ENCODE results near the gene KRT2.
"Not testable (repeated sequence)": the region's sequence is repeated elsewhere in the genome, so short reads cannot be mapped to it uniquely, and the experiment has no call there.

KRT2 gene

DNA sequence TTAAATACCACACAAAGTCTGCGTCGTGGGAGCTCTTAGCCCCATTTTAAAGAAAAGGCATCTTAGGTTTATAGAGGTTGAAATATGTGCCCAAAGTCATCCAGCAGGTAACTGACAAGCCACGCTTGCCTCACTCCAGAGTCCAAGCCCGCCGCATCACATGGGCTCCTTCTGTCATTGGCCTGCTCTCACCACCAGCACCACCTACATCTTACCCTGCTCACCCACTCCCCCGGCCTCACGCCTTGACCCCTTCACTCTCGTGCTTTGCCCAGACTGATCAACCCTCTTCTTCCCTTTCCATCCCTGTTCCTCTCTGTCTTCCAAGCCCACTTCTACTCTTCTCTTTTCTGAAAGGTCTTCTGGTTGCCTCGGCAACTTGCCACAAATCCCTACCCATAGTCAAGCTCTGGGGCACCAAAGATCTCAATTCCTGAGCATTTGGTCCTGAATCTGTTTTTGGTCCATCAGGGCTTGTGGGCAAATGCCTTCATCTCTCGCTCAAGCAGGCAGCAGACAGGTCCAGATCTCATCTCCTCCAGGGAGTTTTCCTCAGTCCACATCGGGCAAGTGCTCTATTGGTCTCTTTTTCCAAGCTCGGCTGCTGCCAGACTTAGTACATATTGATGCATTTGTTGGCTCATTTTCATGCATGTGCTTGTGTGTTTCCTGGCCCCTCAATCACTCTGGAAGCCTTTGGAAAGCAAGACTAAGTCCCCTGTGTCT is 31.7 kb upstream of the KRT2 start:
- no peak for DNase-seq

DNA sequence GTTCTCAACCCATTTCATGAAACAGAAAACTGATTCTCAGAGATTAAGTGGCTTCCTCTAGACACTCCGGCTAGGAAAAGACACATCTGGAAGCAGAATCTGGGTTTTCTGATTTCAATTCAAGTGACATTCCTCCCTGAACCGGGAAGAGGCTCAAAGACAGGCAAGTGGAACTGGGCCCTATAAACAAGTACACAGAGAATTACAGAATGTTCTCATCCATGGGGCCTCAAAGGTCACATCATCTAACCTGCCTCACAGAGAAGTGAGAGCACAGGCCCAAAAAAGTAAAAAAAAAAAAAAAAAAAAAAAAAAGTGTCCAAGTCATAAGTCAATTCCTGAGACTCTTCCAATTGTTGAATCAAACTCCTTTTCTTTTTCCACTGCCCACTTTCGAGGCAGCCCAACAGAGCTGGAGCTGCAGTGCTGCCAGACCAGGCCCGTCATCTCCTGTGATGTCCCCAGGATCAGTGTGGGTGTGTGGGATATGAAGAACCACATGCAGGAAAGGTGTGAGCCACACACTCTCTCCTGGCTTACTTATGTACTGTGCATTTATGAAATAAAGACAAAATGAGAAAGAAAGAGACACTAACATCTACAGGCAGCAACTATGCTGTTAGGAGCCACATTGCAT is 31.0 kb upstream of the KRT2 start:
- DNase-seq: no peak

- DNase-seq: no peak
These were observed 30.3 kb upstream of the KRT2 start for GRCh38 chr12:52682381-52682660.

GRCh38 chr12:52681526-52682380 is 29.7 kb upstream of the KRT2 start:
- DNase-seq: no peak

GRCh38 chr12:52680363-52680762 is 28.4 kb upstream of the KRT2 start, which contains the start of gene KRT1:
KRT1 (minus strand) TSS chr12:52680407; CDS start chr12:52680348, 59 bp downstream.
- no peak for DNase-seq

DNA sequence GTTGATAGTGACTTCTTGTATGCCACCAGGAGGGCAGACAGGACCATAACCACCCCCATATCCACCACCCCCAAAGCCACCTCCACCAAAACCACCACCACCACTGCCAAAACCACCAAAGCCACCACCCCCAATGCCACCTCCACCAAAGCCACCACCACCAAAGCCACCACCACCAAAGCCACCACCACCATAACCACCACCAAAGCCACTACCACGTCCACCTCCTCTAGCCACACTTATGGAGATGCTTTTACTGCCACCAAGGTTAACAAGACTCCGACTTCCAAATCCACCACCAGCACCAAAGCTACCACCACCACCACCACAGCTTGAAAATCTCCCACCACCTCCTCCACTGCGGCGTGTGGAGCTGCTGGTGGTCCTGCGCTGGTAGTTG is 27.9 kb upstream of the KRT2 start:
- no peak for DNase-seq

DNA sequence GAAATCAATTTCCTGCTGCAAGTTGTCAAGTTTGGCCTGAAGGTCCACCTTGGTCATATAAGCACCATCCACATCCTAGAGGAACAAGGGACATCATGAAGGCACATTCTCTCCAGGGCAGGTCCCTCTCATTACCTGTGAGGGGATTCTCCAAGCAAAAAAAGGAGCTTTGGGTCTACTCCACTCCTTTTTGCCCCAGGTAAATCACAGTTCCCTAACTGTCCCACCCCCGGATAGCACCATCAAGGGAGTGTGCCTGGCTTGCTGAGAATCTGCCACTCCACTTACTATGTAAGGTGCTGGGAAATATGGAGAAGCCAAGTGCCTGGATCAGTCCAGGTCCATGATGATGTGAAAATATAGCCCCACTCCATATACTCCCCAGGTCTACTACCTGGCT is 25.7 kb upstream of the KRT2 start:
- DNase-seq: no peak

DNA sequence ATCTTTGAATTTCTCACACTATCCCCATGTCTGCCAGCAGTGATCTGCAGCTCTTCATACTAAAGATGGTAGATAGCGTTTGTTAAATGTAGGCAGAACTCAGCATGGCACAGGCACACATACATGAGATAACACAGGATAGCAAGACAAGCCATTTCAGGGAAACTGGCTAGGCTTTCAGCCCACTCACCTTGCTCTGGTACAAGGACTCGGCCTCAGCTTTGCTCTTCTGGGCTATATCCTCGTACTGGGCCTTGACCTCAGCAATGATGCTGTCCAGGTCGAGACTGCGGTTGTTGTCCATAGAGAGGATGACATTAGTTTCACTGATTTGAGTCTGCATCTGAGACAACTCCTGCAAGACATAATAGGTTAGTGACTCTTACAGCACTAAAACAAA is 25.1 kb upstream of the KRT2 start:
- DNase-seq: no peak

- no peak for DNase-seq
These were observed 24.2 kb upstream of the KRT2 start for GRCh38 chr12:52676163-52676562.

GRCh38 chr12:52675301-52675701 is 23.3 kb upstream of the KRT2 start:
- DNase-seq: no peak

- DNase-seq: no peak
These were observed 22.4 kb upstream of the KRT2 start for GRCh38 chr12:52674433-52674775.

- DNase-seq: no peak
These were observed 21.9 kb upstream of the KRT2 start for GRCh38 chr12:52673713-52674432.

DNA sequence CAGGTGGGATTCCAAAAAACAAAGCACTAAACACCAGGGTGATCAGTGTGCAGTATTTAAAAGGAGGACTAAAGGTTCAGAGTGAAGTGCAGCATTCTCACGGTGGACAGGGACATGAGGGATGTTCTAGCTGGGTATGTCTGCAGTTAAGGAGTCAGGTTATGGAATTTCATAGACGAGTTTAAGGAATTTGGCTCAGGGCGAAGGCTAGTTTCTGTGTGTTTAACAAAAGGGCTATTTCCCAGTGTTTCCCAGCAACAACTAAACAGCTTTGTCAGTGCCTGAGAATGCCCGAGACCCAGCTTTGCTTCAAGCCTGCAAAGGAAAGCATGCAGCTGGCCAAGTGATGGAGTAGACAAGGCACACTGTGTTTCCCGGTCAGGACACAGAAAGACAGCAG is 21.2 kb upstream of the KRT2 start:
- DNase-seq: no peak

- no peak for DNase-seq
These were observed 20.4 kb upstream of the KRT2 start for GRCh38 chr12:52672321-52672933.

GRCh38 chr12:52670961-52671360 is 18.9 kb upstream of the KRT2 start:
- DNase-seq: no peak

DNA sequence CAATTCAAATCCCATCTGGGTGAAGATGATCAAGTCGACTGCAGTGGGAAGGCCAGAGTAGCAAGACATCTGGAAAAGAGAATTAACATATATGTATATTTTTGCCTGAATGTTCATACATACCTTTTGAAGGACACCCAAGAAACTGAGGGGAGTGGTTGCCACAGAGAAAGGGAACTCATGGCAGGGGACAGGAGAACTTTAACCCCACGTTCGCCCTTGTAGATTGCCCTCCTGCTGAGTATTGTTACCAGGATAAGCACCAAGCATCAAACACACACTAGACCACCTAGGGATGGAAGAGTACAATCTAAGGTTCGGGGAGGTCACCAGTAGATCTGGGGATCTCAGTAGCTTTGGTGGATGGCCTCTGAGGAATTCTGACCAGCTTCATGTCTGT is 18.5 kb upstream of the KRT2 start:
- no peak for DNase-seq

DNA sequence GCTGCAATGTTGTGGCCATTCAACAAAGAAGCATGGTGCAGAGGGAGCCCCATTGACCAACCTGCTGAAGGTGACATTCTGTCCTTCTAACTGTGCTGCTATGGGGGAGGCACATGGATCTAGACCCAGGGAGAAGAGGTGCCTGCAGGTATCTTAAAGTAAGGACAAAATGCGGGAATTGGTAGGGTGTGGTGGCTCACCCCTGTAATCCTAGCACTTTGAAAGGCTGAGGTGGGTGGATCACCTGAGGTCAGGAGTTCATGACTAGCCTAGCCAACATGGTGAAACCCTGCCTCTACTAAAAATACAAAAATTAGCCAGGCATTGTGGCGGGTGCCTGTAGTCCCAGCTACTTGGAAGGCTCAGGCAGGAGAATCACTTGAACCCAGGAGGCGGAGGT is 17.9 kb upstream of the KRT2 start:
- DNase-seq: not testable (repeated sequence)

GRCh38 chr12:52669426-52669825 is 17.4 kb upstream of the KRT2 start:
- DNase-seq: no peak

- no peak for DNase-seq
These were observed 15.9 kb upstream of the KRT2 start for GRCh38 chr12:52667931-52668330.

DNA sequence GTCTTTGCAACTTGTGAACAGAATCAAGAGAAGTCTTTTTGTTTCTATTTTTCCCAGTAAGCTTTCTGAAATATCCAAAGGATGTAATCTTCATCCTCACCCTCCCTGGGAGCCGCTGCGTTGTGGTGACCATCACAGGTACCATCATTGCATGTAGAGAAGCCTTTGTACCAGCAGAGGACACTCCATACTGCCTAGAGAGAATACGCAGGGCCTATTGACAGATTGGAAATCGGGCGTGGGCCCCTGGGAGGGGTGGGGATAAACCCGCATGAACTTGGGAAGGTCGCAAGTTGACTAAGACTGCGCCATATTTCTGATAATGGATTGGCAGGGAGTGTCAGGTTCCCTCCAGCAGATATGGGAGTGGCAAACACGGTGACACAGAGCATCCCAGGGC is 15.5 kb upstream of the KRT2 start:
- DNase-seq: no peak

DNA sequence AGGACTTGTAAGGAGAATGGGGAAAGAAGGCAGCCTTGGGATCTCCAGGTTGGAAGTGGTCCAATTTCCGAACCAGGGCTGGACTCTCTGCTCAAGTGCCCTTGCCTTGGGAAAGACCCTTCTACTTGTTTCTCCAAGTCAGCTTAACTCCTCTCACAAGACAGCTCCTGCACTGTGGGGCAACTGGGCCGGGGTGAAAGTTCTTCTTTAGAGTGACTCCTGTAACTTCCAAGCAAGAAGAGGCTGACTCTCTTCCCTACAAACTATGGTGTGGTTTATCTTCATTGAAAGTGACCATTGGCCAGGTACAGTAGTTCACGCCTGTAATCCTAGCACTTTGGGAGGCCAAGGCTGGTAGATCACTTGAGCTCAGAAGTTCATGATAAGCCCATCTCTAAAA is 14.5 kb upstream of the KRT2 start:
- no peak for DNase-seq

- no peak for DNase-seq
These were observed 11.4 kb upstream of the KRT2 start for GRCh38 chr12:52663420-52663819.

- DNase-seq: no peak
These were observed 10.9 kb upstream of the KRT2 start for GRCh38 chr12:52662918-52663229.
